Endothelial cell of hepatic sinusoid (primary cell): ENCODE data around the gene RYR2.

Experiments used
- in situ Hi-C: cut with HindIII; loops from 2 replicates; pipeline ENCODE4 v1.10.0; 2017; ENCODE audit warnings: low sequenced_read_pairs

Gene RYR2

GRCh38 chr1:237031480-237031879 lies 10.5 kb upstream of the RYR2 start:
- in situ Hi-C loops: no loop called here

DNA sequence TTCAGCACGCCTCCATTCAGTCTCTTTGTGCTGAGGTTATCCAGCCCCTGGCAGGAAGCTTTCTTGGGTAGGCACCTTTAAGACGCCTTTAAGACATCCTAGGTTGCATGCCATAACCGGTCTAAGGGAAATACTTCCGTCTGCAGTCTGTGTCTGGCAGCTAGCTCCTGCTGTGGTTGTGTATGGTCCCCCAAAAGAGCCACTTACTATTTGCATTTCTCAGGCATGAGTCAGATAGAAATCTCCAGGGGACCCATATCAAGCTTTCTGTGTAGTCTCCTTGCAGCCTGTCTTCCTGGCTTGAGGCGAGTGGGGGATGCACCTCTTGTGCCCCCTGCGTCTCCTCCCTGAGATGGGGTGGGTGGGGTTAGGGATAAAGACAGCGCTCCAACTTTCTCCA lies 10.0 kb upstream of the RYR2 start:
- in situ Hi-C loops: no loop called here

GRCh38 chr1:237033061-237033460 lies 8.9 kb upstream of the RYR2 start:
- in situ Hi-C loops: no loop called here

- in situ Hi-C loops: no loop called here
Measured at GRCh38 chr1:237033804-237034203, 8.2 kb upstream of the RYR2 start.

- in situ Hi-C loops: no loop called here
Measured at GRCh38 chr1:237035759-237036158, 6.2 kb upstream of the RYR2 start.

DNA sequence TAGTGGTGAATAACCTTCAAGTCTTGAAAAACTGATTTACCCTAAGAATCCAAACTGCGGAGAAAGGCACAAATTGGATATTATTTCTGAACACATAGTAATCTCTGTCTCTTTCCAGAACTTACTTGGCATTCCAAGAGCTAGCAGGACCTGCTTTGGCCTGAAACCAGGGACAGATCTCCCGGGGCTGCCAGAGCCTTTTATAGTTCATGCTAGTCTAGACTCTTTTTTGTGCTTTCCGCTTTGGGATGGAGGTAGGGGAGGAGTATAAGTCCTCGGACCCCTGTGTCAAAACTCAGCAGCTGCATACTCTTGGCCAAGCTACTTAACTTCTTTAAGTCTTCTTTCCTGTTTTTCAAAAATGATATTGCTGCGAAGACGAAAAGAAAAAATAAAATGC lies 3.8 kb upstream of the RYR2 start:
- in situ Hi-C loops: no loop called here

DNA sequence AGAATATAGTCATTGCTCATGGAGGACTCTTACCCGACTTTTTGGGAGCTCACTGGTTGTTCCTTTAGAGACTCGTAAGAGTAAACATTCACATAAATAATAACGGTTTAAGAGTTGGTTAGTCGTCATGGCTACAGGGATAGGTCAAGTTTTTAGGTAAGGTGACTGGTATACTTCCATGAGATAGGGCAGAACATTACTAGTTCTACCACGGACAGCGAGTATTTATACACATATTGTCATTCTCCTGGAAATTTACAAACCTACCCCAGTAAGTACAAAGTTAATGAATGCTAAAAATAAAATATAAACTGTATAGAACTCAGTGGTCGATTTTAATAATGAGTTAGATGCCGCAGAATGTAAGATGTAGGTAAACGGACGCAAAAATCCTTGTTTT lies 1.2 kb upstream of the RYR2 start:
- in situ Hi-C loops: no loop called here

- in situ Hi-C loops: no loop called here
Measured at GRCh38 chr1:237041461-237041794, 556 bp upstream of the RYR2 start.

DNA sequence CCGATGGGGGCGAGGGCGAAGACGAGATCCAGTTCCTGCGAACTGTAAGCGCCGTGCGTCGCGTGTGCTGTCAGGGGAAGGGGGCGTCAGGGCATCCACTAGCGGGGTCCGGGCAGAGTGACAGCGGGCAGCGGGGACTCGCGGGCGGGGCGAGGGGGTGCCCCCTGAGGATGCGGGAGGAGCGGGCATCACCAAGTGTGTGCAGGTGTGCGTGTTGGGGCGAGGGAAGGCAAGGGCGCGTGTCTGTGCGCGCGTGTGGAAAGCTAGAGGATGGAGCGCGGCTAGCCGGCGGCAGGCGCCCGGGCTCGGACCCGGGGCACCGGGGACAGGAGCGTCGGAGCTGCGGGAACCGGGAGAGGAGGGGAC lies 525 bp downstream of the RYR2 start:
- in situ Hi-C loops: no loop called here

DNA sequence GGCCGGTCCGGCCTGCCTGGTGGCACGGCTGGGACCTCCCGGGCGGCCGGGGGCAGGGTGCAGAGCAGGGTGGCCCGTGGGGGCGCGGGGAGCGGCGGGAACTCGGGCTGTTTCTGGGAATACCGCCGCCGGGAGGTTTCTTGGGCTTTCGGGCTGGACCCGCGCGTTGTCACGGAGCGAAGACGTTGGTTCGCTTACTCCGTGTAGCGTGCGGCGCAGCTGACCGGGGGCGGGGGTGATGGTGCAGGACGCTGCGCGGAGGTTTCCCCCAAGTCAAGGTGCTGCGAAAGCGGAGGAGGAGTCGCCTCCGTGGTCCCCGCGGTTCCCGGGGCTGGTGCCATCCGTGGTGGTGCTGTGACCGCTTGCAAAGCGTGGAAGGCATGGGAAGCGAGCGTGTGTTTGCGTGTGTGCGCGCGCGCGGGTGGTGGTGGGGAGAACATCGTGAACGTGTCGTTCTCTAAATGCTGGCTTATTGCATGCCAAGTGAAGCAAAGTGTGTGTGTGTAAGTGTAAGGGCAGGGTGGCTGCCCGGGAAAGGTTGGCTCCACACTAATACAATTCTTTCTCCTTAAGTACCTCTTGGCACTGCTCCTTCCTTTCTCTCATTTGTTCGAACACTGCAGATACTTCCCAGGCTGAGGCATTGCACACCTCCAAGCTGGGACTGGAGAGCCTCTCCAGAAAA lies 1.1 kb downstream of the RYR2 start:
- in situ Hi-C loops: no loop called here

- in situ Hi-C loops: no loop called here
Measured at GRCh38 chr1:237043846-237044636, 2.1 kb downstream of the RYR2 start.

DNA sequence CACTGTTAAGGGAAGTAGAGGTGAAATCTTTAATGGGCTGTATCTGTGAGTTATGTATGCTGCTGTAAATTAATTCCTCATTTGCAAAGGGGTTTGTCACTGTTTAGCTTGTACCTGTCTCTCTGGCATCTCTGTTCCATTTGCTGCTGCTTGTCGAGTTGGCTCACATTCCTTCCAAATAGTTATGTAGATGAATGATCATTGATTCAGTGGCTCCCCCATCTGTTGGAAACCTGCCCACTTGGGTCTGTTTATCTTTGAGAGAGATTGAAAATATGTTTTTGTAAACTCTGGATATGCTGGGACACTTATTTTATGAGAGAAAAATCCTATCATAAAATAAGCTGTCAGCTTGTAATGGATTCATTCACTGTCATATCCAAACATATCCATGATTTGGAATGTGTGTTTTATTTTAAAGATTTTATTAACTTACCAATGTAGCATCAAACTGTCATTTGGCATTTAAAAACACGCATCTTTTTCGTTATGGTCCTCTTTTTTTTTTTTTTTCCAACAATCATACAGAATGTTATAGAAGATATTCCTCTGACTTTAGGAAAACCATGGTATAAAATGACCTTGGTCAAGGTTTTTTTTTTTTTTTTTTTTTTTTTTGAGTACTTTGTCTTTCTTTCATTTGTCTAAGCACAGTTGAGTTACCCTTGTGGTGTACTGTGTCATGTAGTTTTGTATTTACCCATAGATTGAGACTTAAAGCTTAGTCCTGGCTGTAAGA lies 3.5 kb downstream of the RYR2 start:
- in situ Hi-C loops: no loop called here

- in situ Hi-C loops: no loop called here
Measured at GRCh38 chr1:237048803-237049202, 6.8 kb downstream of the RYR2 start.

- in situ Hi-C loops: no loop called here
Measured at GRCh38 chr1:237050185-237050584, 8.2 kb downstream of the RYR2 start.

- in situ Hi-C loops: no loop called here
Measured at GRCh38 chr1:237050915-237051314, 8.9 kb downstream of the RYR2 start.

DNA sequence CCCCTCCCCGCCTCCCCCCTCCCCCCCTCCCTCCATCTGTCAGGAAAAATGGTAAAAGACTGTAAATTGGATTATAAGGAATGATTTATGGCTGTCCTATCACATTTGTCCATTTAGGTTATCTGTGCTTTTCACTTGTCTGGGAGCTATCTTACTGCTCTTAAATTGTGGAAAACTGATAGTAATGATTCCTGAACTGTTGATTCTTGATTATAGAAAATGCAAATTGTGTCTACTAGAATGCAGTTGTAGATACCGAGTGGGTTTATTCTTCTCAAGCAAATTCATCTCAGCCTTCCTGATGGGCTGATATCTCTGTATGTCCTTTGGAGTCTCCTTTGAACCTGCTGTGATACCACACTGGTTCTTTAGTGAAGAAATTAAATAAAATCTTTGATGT lies 12.3 kb downstream of the RYR2 start:
- in situ Hi-C loops: no loop called here

DNA sequence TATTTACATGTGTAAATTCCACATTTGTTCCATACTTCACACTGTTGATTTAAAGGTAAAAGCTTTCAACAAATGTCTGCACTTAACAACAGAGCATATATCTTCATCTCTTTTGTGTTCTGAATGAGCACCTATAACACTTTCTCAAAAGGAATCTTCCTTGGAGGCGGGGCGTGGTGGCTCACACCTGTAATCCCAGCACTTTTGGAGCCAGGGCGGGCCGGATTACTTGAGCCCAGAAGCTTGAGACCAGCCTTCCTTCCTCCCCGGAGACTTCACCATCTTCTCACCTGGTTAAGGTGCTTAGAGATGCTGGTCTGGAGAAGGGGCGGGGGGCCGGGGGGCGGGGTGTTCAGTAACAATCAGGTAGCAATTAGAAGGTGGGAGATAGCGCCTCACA lies 16.5 kb downstream of the RYR2 start:
- in situ Hi-C loops: no loop called here

GRCh38 chr1:237059244-237059643 lies 17.3 kb downstream of the RYR2 start:
- in situ Hi-C loops: no loop called here

DNA sequence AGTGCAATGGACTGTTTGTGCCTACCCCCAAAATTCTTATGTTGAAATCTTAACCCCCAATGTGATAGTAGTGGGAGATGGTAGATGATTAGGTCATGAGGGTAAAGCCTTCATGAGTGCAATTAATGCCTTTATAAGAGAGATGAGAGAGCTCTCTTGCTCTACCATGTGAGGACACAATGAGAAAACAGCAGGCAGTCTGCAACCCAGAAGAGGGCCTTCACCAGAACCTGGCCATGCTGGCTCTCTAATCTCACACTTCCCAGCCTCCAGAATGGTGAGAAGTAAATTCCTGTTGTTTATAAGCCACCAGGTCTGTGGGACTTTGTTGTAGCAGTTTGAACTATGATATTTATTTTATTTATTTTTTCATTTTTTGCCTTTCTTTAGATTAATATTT lies 21.0 kb downstream of the RYR2 start:
- in situ Hi-C loops: no loop called here

- in situ Hi-C loops: no loop called here
Measured at GRCh38 chr1:237065903-237066302, 23.9 kb downstream of the RYR2 start.

DNA sequence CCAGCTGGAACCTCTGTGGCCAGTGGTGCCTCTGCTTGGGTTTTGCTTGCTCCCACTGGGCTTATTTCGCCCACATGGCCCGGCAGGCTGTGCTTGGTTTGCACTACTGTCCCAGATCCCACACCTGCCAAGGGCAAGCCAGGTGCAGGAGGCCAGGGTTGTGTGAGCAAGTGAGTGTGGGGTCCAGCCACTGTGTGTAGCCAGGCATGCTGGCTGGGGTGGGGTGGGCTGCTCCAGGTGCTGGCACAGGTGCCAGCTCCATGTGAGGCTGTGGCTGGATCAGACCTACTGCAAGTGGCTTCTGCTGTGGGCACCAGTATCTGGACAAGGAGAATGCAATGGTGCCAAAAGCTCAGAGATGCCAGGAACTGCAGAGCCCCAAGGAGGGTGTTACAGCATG lies 28.5 kb downstream of the RYR2 start:
- in situ Hi-C loops: no loop called here
